Vagina (tissue), 2 donors: ENCODE measurements around the gene FOXA1. TPM values are rescaled to one million over a fixed set of nuclear protein-coding genes. Genes with fewer than 3 reads are reported as not detected.
"Not testable (repeated sequence)": the region's sequence is repeated elsewhere in the genome, so short reads cannot be mapped to it uniquely, and the experiment has no call there.

ENCODE experiments used
- DNase-seq, 2 donors: peaks; one replicate each; pipeline ENCODE4 v3.0.0-alpha.2; 2017; ENCODE audit errors: extremely low spot score in 2 of 2
- H3K27ac ChIP-seq: fragments of 200-600 bp; sonication (generic); one replicate; pipeline ENCODE4 v1.5.1; 2019
- H3K27me3 ChIP-seq: fragments of 200-600 bp; sonication (generic); one replicate; pipeline ENCODE4 v1.5.1; 2019
- H3K36me3 ChIP-seq, 2 donors: fragments of 200-600 bp; sonication (generic); one replicate each; pipeline ENCODE4 v1.5.1; 2017 to 2019
- H3K4me1 ChIP-seq: fragments of 200-600 bp; sonication (generic); one replicate; pipeline ENCODE4 v1.5.1; 2019
- H3K4me3 ChIP-seq, 2 donors: fragments of 200-600 bp; sonication (generic); 1 replicate in 1 of 2; 2 replicates in 1 of 2; pipeline ENCODE4 v1.5.1; 2016 to 2019
- H3K9me3 ChIP-seq: fragments of 200-600 bp; sonication (generic); one replicate; pipeline ENCODE4 v1.5.1; 2019
- CTCF ChIP-seq, 3 experiments: fragments of 450-650 bp in 2 of 3; fragments of 200-600 bp in 1 of 3; sonication (generic) in 1 of 3; IDR thresholded peaks; one replicate each; pipeline ENCODE4 v1.5.1; 2017 to 2019; ENCODE audit warnings: antibody characterized with exemption in 3 of 3, mild to moderate bottlenecking in 2 of 3, moderate library complexity in 2 of 3
- POLR2A ChIP-seq, 2 donors: fragments of 450-650 bp; IDR thresholded peaks; one replicate each; pipeline ENCODE4 v1.6.1; 2017; ENCODE audit warnings: antibody characterized with exemption in 2 of 2, mild to moderate bottlenecking in 2 of 2, moderate library complexity in 2 of 2
- POLR2AphosphoS5 ChIP-seq, 2 donors: sonication (generic); formaldehyde crosslinking; IDR thresholded peaks; one replicate each; pipeline ENCODE4 v1.9.0; 2017; ENCODE audit warnings: antibody characterized with exemption in 2 of 2, mild to moderate bottlenecking in 2 of 2, low read depth in 1 of 2; ENCODE audit not compliant: insufficient read depth in 1 of 2
- intact Hi-C: fragments of 100-400 bp; cut with DNase I; formaldehyde crosslinking; loops from one replicate; pipeline ENCODE4 v1.15.1; 2023
- total RNA-seq: library from RNA; depleted of rRNA; stranded (reverse); fragments of >200 nt; gene quantifications from one replicate; pipeline ENCODE4 v1.2.3, GENCODE V29; 2016

The FOXA1 gene
- total RNA-seq, 1 donor from 2014 or later, result 11.5 TPM

DNA sequence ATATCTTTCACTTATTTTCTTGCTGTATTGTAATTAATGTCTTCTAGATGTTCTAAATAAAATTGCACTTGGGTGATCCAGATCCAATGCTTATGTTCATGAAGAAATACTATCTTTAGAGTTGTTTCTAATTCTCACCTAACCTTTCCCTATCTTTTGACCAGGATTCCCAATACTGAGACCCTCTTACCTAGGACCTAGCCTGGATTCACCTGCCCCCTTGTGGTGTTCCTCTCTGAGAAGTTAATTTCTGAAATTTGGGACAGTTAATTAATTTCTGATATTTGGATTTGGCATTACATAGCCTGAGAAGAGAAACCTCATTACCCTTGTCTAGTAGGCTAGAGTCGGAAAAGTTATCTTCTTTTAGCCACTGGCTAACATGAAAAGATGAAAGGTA lies 29.5 kb downstream of the FOXA1 start:
- Histone ChIP-seq H3K9me3 (no peaks in the 10 kb centered on the region), H3K27me3 (no peaks in the 10 kb centered on the region), H3K4me1 (no peaks in the 10 kb centered on the region), H3K4me3 (no peak overlapping the region), H3K27ac (no peak overlapping the region), H3K36me3 (no peaks in the 10 kb centered on the region)
- no peak for DNase-seq
- TF ChIP-seq POLR2AphosphoS5 (IDR thresholded peaks at IDR 0.05; ENCODE audit: insufficient read depth in 1 of 2, low read depth in 1 of 2) (no peak), POLR2A (IDR thresholded peaks at IDR 0.05) (no peak), CTCF (IDR thresholded peaks at IDR 0.05) (no peak)
- intact Hi-C loops, result no loop called here

DNA sequence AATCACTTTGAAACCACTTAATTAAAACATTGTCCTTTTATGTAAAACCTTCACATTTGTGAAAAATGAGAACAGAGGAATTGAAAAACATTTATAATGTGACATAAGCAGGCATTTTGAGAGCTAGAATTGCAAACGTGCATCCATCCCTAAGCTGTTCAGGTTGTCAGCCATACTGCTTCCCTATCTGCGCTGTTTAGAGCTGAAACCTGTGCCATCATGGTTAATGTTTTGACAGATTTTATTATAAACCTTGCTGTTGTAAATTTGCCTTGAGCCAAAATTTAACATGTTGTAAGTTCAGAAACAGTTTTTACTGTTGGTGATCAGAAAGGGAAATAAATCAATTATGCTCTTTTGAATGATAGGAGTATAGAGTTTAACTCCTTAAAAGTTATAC lies 31.9 kb downstream of the FOXA1 start:
- intact Hi-C loops, result no loop called here
- no peak overlapping the region for H3K4me3 ChIP-seq
- H3K27me3 ChIP-seq, result no peaks in the 10 kb centered on the region
- H3K4me1 ChIP-seq, result no peaks in the 10 kb centered on the region
- H3K36me3 ChIP-seq, result no peaks in the 10 kb centered on the region
- DNase-seq, result no peak
- H3K9me3 ChIP-seq, result no peaks in the 10 kb centered on the region
- no peak overlapping the region for H3K27ac ChIP-seq
- no peak for TF ChIP-seq CTCF (IDR thresholded peaks at IDR 0.05)
- no peak for TF ChIP-seq POLR2A (IDR thresholded peaks at IDR 0.05)
- no peak for TF ChIP-seq POLR2AphosphoS5 (IDR thresholded peaks at IDR 0.05; ENCODE audit: insufficient read depth in 1 of 2, low read depth in 1 of 2)

GRCh38 chr14:37559386-37559785 lies 35.7 kb downstream of the FOXA1 start:
- Histone ChIP-seq H3K4me3 (no peak overlapping the region), H3K9me3 (no peaks in the 10 kb centered on the region), H3K4me1 (no peaks in the 10 kb centered on the region), H3K27me3 (no peaks in the 10 kb centered on the region), H3K27ac (no peak overlapping the region), H3K36me3 (no peaks in the 10 kb centered on the region)
- no peak for TF ChIP-seq POLR2AphosphoS5 (IDR thresholded peaks at IDR 0.05; ENCODE audit: insufficient read depth in 1 of 2, low read depth in 1 of 2)
- TF ChIP-seq CTCF (IDR thresholded peaks at IDR 0.05), result no peak
- no peak for DNase-seq
- intact Hi-C loops, result no loop called here

GRCh38 chr14:37558740-37559139 lies 36.3 kb downstream of the FOXA1 start:
- Histone ChIP-seq H3K4me1 (no peaks in the 10 kb centered on the region), H3K27me3 (no peaks in the 10 kb centered on the region), H3K27ac (no peak overlapping the region), H3K36me3 (no peaks in the 10 kb centered on the region), H3K9me3 (no peaks in the 10 kb centered on the region), H3K4me3 (no peak overlapping the region)
- TF ChIP-seq CTCF (IDR thresholded peaks at IDR 0.05), result no peak
- TF ChIP-seq POLR2A (IDR thresholded peaks at IDR 0.05), result no peak
- no peak for TF ChIP-seq POLR2AphosphoS5 (IDR thresholded peaks at IDR 0.05; ENCODE audit: insufficient read depth in 1 of 2, low read depth in 1 of 2)
- intact Hi-C loops, result no loop called here
- DNase-seq, result no peak

DNA sequence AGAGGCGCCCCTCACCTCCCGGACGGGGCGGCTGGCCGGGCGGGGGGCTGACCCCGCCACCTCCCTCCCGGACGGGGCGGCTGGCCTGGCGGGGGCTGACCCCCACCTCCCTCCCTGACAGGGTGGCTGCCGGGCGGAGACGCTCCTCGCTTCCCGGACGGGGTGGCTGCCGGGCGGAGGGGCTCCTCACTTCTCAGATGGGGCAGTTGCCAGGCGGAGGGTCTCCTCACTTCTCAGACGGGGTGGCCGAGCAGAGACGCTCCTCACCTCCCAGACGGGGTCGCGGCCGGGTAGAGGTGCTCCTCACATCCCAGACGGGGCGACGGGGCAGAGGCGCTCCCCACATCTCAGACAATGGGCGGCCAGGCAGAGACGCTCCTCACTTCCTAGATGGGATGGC lies 39.5 kb downstream of the FOXA1 start:
- H3K4me1 ChIP-seq, H3K36me3 ChIP-seq, H3K27ac ChIP-seq, H3K9me3 ChIP-seq, H3K4me3 ChIP-seq, intact Hi-C loops, DNase-seq, H3K27me3 ChIP-seq: not testable (repeated sequence)
